Chondrocyte (in vitro differentiated cells): ENCODE results near the gene MAIP1. TPM values are rescaled to one million over a fixed set of nuclear protein-coding genes. Genes with fewer than 3 reads are reported as not detected.

Source experiments
- DNase-seq: peaks from one replicate; pipeline ENCODE4 v3.0.0; 2021; ENCODE audit warnings: mixed read lengths, low spot score
- H3K27ac Mint-ChIP-seq: one replicate; pipeline ENCODE4 v1.8.0; 2021; ENCODE audit warnings: mild to moderate bottlenecking, moderate library complexity, mixed read lengths; ENCODE audit not compliant: unreplicated experiment
- H3K27me3 Mint-ChIP-seq: 2 replicates; pipeline ENCODE4 v1.8.0; 2021; ENCODE audit warnings: low read depth, mixed read lengths
- H3K36me3 Mint-ChIP-seq: 2 replicates; pipeline ENCODE4 v1.8.0; 2021; ENCODE audit warnings: low read depth, mixed read lengths
- H3K4me1 Mint-ChIP-seq: 2 replicates; pipeline ENCODE4 v1.8.0; 2021; ENCODE audit warnings: low read depth, mild to moderate bottlenecking, mixed read lengths
- H3K4me3 Mint-ChIP-seq: one replicate; pipeline ENCODE4 v1.8.0; 2021; ENCODE audit warnings: mild to moderate bottlenecking, moderate library complexity, mixed read lengths; ENCODE audit not compliant: unreplicated experiment
- H3K9me3 Mint-ChIP-seq: 2 replicates; pipeline ENCODE4 v1.8.0; 2021; ENCODE audit warnings: low read depth, mixed read lengths
- total RNA-seq: library from RNA; stranded (reverse); gene quantifications from 3 replicates; pipeline ENCODE4 v1.2.1, GENCODE V29; 2021
- TF ChIP-seq, protein P1 (sequence below): fragments of 200-600 bp; sonication (generic); IDR thresholded peaks from 2 replicates; pipeline ENCODE4 v1.5.0; 2021; ENCODE audit warnings: antibody characterized with exemption, mild to moderate bottlenecking, moderate library complexity

Gene MAIP1
- total RNA-seq, 1 donor from 2014 or later = 14.6 TPM

DNA sequence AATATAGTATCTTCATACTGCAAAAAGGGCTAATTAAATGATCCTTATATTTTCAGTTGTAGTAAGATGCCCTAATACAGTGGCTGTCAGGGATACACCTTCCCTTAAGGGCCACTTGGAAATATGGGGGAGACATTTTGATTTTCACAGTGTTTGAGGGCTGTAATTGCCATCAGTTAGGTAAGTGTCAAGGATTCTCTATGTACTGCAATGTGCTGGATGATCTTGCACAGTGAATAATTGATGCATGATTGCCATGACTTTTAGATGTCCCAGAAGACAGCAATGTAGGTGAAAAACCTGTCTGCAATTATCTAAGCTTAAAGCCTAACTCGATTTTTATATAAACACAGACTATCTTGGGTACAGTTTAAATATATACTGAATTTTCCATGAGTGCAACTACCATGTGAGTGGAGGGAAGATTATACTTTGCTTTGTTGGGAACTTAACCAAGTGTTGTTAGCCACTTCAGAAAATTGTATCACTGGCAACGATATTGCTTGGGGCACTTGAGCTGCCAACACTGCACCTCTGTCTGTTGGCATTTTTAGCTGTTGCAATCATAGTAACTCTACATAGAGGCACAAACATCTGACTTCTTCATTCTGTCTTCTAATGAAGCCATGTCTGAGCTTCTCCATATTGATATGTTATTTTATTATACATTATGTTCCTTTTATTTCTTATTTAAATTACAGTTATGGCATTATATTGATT is 45.2 kb downstream of the MAIP1 start:
- no peak for DNase-seq
- Mint-ChIP-seq H3K27me3 (no peaks in the 10 kb centered on the region), H3K36me3 (peaks cover 4% of the 10 kb centered on the region), H3K4me3 (no peak overlapping the region), H3K27ac (no peak overlapping the region), H3K4me1 (peaks cover 15% of the 10 kb centered on the region), H3K9me3 (peaks cover 7% of the 10 kb centered on the region)
- TF ChIP-seq, protein P1, sequence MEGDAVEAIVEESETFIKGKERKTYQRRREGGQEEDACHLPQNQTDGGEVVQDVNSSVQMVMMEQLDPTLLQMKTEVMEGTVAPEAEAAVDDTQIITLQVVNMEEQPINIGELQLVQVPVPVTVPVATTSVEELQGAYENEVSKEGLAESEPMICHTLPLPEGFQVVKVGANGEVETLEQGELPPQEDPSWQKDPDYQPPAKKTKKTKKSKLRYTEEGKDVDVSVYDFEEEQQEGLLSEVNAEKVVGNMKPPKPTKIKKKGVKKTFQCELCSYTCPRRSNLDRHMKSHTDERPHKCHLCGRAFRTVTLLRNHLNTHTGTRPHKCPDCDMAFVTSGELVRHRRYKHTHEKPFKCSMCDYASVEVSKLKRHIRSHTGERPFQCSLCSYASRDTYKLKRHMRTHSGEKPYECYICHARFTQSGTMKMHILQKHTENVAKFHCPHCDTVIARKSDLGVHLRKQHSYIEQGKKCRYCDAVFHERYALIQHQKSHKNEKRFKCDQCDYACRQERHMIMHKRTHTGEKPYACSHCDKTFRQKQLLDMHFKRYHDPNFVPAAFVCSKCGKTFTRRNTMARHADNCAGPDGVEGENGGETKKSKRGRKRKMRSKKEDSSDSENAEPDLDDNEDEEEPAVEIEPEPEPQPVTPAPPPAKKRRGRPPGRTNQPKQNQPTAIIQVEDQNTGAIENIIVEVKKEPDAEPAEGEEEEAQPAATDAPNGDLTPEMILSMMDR = no peak

DNA sequence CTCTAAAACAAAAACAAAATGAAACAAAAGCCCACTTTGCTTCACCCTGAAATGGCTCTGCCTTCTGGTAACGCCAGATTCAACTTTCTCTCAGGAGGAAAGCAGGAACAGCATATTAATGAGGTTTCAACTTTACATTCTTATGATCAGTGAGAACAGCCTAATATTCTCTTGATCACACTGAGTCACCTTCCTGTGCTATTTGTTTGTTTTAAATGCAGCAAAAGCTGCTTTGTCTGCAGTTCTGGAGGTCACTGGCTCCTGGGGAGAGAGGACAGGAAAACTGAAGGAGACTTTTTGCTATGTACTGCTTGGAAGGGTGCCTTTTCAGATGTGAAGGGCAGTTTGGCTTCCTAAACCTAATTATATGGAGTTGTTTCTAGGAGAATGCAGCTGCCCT is 48.1 kb downstream of the MAIP1 start:
- no peaks in the 10 kb centered on the region for H3K27me3 Mint-ChIP-seq
- no peak for DNase-seq
- H3K4me3 Mint-ChIP-seq = no peak overlapping the region
- peaks cover 15% of the 10 kb centered on the region for H3K4me1 Mint-ChIP-seq
- peaks cover 4% of the 10 kb centered on the region for H3K36me3 Mint-ChIP-seq
- peaks cover 16% of the 10 kb centered on the region for H3K9me3 Mint-ChIP-seq
- TF ChIP-seq, protein P1 = no peak
- H3K27ac Mint-ChIP-seq = no peak overlapping the region

DNA sequence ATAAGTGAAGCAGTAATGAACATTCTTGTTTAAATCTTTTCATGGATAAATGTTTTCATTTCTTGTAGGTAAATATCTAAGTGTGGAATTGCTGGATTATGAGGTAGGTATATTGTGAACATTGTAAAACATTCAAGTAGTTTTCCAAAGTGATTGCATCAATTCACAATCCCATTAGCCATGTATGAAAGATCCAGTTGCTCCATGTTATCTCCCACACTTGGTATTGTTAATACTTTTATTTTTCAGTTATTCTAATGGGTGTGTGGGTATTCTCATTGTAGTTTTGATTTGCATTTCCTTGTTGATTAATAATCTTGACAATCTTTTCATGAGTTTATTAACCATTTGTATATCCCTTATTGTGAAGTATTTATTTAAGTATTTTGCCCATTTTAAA is 50.3 kb downstream of the MAIP1 start:
- Mint-ChIP-seq H3K4me1 (peaks cover 13% of the 10 kb centered on the region), H3K27ac (no peak overlapping the region), H3K36me3 (peaks cover 4% of the 10 kb centered on the region), H3K9me3 (peaks cover 24% of the 10 kb centered on the region), H3K4me3 (no peak overlapping the region), H3K27me3 (no peaks in the 10 kb centered on the region)
- DNase-seq = no peak
- TF ChIP-seq, protein P1 = no peak

DNA sequence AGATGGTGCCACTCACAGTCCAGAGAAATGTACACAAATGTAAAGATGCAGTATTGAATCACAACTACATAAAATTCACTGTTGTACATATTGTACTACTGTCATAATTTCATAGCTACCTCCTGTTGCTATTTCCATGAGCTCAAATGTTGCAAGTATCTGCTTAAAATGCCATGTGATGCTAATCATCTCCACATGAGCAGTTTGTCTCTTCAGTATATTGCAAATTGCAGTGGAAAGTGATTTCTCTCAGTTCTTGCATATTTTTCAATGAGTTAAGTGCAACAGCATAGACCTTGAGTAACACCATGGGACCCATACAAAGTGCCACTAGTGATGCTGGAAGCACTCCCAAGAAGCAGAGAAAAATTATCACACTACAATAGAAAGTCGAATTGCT is 51.9 kb downstream of the MAIP1 start:
- H3K4me1 Mint-ChIP-seq = peaks cover 11% of the 10 kb centered on the region
- no peak overlapping the region for H3K27ac Mint-ChIP-seq
- H3K9me3 Mint-ChIP-seq = peaks cover 29% of the 10 kb centered on the region

DNA sequence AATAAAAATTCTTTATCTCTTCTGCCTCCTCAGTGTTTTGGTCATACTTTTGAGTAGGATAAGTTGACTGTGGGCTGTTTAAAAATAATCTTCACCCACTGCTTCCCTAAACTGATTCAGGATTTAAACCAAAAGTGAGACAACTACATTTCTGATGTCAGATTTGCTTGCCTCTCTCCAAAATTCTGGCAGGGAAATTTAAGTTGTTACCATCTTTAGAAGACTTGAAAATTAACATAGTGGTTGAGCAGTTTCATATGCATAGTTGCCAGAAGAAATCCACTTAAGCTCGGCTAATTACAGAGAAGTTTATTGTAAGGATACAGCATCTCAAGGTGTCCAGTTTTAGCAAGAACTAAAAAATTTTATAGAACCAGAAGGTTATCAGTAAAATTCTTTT is 57.0 kb downstream of the MAIP1 start:
- TF ChIP-seq, protein P1 = no peak
- Mint-ChIP-seq H3K27ac (no peak overlapping the region), H3K4me1 (no peaks in the 10 kb centered on the region), H3K27me3 (no peaks in the 10 kb centered on the region), H3K4me3 (no peak overlapping the region), H3K36me3 (peaks cover 3% of the 10 kb centered on the region), H3K9me3 (peaks cover 27% of the 10 kb centered on the region)
- DNase-seq = no peak

More for the DNA sequence above, 51.9 kb downstream of the MAIP1 start:
- H3K36me3 Mint-ChIP-seq = peaks cover 4% of the 10 kb centered on the region
- no peaks in the 10 kb centered on the region for H3K27me3 Mint-ChIP-seq
- TF ChIP-seq, protein P1 = no peak
- DNase-seq = no peak
- H3K4me3 Mint-ChIP-seq = no peak overlapping the region

Other genes with a start within 250 kb of the MAIP1 start
- 0.34 to 1.2 TPM (median 0.65 TPM) in 3 replicates for gene FTCDNL1, start 104.4 kb upstream of the MAIP1 start, total RNA-seq
- 8.9 to 10.1 TPM (median 9.8 TPM) in 3 replicates for gene C2orf69, start 44.3 kb upstream of the MAIP1 start, total RNA-seq
- 5.1 to 6.8 TPM (median 6.0 TPM) in 3 replicates for gene TYW5, start 91 bp upstream of the MAIP1 start, total RNA-seq